ENCODE data around the gene RAB3C.
A peak's percentile ranks its signal among the peaks of the same experiment; 100 is the strongest.

RAB3C gene

GRCh38 chr5:58872670-58873273 is 289.9 kb downstream of the RAB3C start:
- Histone ChIP-seq H3K4me1 (ENCODE audit: control insufficient read depth in 1 of 2, insufficient read depth in 1 of 2, low read depth in 1 of 2, low read length in 1 of 2) (peaks cover 0 to 4% of the 10 kb centered on the region in 2 experiments), H3K36me3 (no peaks in the 10 kb centered on the region), H3K4me3 (ENCODE audit: low read depth in 1 of 2, low read length in 1 of 2) (no peak overlapping the region), H3K9me3 (no peaks in the 10 kb centered on the region), H3K27me3 (peaks cover 23% of the 10 kb centered on the region), H3K27ac (no peak overlapping the region)
- no peak for TF ChIP-seq CTCF (IDR thresholded peaks at IDR 0.05)

- Histone ChIP-seq H3K27me3 (peaks cover 23% of the 10 kb centered on the region), H3K36me3 (no peaks in the 10 kb centered on the region), H3K4me1 (ENCODE audit: control insufficient read depth in 1 of 2, insufficient read depth in 1 of 2, low read depth in 1 of 2, low read length in 1 of 2) (no peaks in the 10 kb centered on the region), H3K4me3 (ENCODE audit: low read depth in 1 of 2, low read length in 1 of 2) (no peak overlapping the region), H3K9me3 (no peaks in the 10 kb centered on the region), H3K27ac (no peak overlapping the region)
- TF ChIP-seq CTCF (IDR thresholded peaks at IDR 0.05) = no peak
Observed at GRCh38 chr5:58875599-58875998, 292.7 kb downstream of the RAB3C start.

- no peaks in the 10 kb centered on the region for H3K27me3 ChIP-seq
- H3K9me3 ChIP-seq = no peaks in the 10 kb centered on the region
- H3K4me3 ChIP-seq (ENCODE audit: low read depth in 1 of 2, low read length in 1 of 2) = no peak overlapping the region
- no peaks in the 10 kb centered on the region for H3K4me1 ChIP-seq (ENCODE audit: control insufficient read depth in 1 of 2, insufficient read depth in 1 of 2, low read depth in 1 of 2, low read length in 1 of 2)
- no peaks in the 10 kb centered on the region for H3K36me3 ChIP-seq
- H3K27ac ChIP-seq = no peak overlapping the region
- no peak for TF ChIP-seq CTCF (IDR thresholded peaks at IDR 0.05)
Observed at GRCh38 chr5:58885260-58885659, 302.4 kb downstream of the RAB3C start.

GRCh38 chr5:58886315-58887207 is 303.7 kb downstream of the RAB3C start:
- Histone ChIP-seq H3K27ac (no peak overlapping the region), H3K27me3 (peaks cover 4% of the 10 kb centered on the region), H3K4me1 (ENCODE audit: control insufficient read depth in 1 of 2, insufficient read depth in 1 of 2, low read depth in 1 of 2, low read length in 1 of 2) (no peaks in the 10 kb centered on the region), H3K9me3 (no peaks in the 10 kb centered on the region), H3K36me3 (no peaks in the 10 kb centered on the region), H3K4me3 (ENCODE audit: low read depth in 1 of 2, low read length in 1 of 2) (no peak overlapping the region)
- peak; percentile 66 for TF ChIP-seq CTCF (IDR thresholded peaks at IDR 0.05)

- Histone ChIP-seq H3K27me3 (peaks cover 4% of the 10 kb centered on the region), H3K4me3 (ENCODE audit: low read depth in 1 of 2, low read length in 1 of 2) (no peak overlapping the region), H3K36me3 (no peaks in the 10 kb centered on the region), H3K4me1 (ENCODE audit: control insufficient read depth in 1 of 2, insufficient read depth in 1 of 2, low read depth in 1 of 2, low read length in 1 of 2) (no peaks in the 10 kb centered on the region), H3K27ac (no peak overlapping the region), H3K9me3 (no peaks in the 10 kb centered on the region)
- TF ChIP-seq CTCF (IDR thresholded peaks at IDR 0.05) = no peak
Observed at GRCh38 chr5:58887311-58887710, 304.4 kb downstream of the RAB3C start.
